HG02588 (cell line): ENCODE data around the gene MARCOL.

ENCODE experiments used
- ATAC-seq: cut with Tn5 transposase; IDR thresholded peaks from one replicate; pipeline ENCODE4 v1.9.1; 2021; ENCODE audit warnings: mild to moderate bottlenecking, moderate library complexity; ENCODE audit not compliant: unreplicated experiment

The MARCOL gene, protein sequence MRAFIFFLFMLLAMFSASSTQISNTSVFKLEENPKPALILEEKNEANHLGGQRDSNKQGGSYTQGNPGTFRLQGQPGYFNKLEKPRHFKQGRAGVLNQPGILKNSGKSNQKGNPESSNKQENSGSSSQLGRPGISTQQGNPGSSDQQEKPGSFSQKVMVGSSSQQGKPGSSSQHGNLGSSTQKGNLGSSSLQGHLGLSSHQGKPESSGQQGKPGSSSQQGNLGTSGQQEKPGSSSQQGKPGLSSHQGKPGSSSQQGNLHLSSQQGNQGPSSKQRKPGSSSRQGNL

DNA sequence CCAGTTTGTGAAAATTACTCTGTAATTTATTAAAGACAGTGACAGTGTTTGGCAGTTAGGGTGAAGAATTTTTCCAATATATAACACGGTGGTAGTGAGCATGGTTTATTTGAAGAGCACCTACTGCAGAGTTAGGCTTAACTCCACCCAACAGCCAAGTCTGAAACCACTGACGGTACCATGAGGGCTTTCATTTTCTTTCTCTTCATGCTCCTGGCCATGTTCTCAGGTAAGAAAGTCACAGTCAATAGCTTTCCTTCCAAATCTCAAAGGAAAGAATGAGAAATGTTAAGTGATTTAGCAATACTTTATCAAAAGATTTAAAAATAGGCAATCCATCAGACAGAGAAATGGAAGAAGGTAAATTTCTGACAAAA lies at the start of gene MARCOL:
MARCOL (plus strand) TSS at position 108 of the 377 bp plus-strand sequence; CDS start at position 181, 73 bp downstream.
- ATAC-seq = no peak

DNA sequence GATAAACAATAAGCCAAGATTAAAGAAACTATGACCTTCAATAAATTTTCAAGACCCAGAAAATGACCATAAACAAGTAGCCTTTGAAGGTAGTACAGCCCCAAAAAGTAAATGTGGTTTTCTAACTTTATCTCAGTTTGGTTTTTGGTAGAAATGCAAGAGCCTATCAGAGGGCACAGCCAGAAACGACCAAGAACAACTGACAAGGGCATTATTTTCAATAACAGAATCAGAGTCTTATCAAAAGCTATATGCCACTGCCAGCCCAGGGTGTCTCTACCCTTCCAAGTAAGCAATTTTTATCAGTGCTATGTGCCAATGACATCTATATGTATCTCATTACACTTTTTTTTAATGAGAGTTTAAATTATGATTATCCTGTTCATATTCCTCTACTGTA lies 47.3 kb upstream of the MARCOL start:
- no peak for ATAC-seq

GRCh38 chr5:148193202-148193601 lies 45.1 kb upstream of the MARCOL start:
- ATAC-seq = no peak

DNA sequence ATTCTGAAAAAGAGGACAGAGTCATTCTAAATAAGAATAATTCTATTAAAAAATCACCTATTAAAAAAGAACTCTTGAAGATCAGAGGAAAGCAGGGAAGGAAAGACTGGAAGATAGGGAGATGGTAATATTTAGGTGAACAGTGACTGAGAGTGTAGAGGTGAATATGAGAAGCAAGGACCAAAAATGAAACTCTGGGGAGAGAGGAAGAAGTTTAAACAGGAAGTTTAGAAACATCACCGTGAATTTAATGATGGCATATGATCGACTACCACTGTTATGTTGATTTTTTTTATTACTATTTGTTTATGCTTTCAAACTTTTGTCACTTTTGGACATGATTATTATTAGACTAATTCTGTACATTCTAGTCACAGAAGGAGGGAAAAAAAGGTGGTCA lies 37.2 kb upstream of the MARCOL start:
- no peak for ATAC-seq

DNA sequence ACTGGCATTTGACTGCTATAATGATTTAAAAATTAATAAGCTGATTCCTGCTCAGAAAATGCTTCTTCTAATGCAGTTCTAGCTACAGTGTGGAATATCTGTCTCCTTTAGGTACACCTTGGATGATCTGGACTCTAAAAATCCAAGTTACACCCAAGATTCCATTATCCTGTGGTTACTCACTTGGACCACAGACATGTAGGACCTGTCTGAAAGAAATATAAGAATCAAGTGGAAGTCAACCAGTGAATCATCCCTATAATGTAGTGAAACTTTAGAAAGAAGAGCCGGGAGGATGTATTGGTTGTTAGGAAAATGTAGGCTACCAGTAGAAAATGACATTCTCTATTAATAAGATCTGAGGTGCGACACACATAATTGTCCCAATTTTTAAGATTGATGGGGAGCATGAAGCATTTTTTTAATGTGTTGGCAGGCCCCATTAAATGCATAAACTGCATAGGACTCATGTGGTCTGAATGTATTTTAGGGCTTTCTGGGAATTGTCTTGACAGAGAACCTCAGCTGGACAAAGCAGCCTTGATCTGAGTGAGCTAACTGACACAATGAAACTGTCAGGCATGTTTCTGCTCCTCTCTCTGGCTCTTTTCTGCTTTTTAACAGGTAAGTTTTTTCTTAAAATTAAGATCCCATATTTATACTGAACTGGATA lies 35.7 kb upstream of the MARCOL start, which contains the start of gene SPINK6:
SPINK6 (plus strand) TSS at position 512 of the 673 bp plus-strand sequence; CDS start at position 567, 55 bp downstream.
- ATAC-seq = no peak

DNA sequence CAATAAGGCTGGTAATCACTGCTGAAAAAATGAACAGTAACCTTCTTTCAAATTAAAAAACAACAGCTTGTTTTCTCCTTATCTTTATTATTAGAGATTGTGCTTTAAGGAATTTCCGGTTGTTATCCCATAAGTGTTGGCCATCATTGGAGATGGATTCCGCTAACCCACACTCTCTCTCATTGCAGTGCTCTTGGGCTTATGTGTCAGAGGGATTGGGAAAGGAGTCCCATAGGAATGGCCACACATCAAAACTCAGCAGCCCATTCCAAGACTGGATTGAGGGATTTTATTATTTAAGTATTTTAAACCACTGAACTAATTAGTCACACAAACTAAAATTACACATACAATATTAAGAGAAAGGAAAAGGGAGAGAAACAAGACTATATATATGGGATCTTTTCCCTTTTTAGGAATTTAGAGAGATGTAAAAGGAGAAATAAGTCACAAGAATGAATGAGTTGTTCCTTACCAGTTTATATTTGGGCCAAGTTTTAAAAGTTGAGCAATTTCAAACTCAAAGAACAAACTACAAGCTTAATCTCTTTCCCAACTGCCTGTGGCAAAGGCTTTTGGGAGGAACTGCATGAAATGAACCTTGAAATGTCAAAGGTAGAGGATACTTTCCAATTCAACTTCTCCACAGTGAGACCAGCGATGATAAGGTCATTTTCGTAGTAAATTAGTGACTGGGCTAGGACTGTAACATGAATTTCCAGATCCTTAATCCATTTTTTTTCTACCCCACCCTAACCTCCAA lies 33.1 kb upstream of the MARCOL start:
- ATAC-seq = no peak

- no peak for ATAC-seq
Measured at GRCh38 chr5:148205865-148206264, 32.5 kb upstream of the MARCOL start.

DNA sequence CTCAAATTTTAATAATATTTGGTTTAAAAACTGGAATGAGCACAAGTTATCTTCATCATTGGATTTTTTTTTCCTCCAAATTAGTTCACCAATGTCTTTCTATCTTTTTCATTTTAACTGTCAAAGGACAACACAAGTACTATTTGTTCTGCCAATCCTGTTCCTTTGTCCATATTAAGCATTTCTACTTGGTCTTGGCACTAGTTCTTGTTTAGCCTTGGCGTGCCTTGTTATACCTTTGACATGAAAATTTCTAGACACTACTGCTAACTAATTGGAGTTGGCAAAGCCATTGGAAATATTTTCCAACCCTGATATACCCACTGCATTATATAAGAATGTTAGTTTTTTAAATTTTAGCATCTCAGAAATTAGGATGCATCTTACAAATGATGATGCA lies 31.7 kb upstream of the MARCOL start:
- ATAC-seq = no peak

DNA sequence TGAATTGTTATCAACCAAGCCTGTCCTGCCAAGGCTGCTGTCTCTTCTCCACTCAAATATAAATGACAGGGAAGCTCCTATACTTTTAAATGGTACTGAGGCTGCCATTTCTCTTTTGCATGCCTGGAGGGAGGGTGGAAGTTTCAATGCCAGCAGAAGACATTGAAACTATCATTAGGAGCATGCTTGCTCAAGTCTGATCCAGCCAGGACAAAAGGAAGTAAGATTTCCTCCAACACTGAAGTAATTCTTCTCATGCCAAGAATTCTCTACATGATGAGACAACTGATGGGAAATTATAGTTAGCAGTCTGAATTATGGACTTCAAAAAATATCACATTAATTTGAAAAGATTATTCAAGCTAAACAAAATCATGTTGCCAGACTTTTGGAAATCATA lies 30.1 kb upstream of the MARCOL start:
- no peak for ATAC-seq

DNA sequence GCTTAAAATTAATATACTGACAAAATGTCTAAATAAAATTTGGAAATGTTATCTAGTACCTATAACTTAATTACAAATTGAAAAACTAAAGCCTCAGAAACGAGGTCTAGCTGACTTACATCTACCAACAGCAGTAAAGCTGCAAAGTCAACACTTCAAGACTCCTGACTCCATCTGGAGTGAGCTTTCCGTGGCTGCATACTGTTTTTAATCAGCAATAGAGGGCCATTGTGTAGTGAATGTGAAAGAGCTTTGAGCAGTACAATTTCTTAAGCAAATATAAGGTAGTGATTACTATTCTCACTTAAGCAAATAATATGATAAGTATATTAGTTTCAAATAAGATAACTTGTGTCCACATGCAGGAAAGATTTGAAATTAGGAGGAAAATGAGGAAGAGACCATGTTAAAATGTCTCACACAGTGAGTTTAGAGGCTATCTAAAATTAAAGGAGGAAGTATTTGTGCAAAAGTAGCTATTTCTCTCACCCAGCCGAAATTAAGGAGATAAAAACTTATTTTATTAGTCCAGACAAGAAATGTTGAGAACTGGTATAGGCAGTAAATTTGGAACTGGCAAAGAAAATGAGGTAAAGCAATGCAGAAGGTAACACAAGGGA lies 29.1 kb upstream of the MARCOL start:
- ATAC-seq = no peak

DNA sequence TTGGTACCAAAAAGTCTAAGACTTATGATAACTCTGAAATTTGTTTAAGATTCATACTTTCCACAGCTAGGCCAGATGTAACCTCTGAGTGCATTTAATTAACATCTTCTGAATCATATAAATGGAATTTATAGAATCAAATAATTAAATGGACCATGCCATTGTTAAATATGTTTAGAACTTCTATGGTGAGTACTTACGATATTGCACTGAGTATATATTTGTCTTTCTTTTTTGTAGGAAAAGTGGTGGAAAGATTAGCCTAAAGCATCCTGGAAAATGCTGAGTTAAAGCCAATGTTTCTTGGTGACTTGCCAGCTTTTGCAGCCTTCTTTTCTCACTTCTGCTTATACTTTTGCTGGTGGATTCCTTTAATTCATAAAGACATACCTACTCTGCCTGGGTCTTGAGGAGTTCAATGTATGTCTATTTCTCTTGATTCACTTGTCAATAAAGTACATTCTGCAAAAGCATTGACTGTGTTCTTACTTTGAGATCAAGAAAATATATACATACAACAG lies 23.6 kb upstream of the MARCOL start:
- no peak for ATAC-seq

DNA sequence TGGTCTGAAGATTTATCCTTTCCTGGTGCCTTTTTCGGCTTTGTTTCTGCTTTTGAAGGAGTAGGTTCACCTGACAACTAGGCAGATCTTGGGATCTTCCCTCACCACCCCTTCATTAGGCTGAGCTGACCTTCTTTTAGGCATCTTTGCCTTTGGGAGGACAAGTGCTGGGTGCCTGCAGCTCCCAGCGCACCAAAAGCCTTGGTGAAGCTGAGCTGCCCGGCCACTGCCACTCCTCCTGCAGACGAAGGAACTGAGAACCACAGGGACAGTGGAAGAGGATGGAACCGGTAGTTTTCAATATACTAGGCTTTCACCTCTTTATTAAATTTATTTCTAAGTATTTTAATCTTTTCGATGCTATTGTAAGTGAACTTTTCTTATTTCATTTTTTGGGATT lies 16.8 kb upstream of the MARCOL start:
- no peak for ATAC-seq

DNA sequence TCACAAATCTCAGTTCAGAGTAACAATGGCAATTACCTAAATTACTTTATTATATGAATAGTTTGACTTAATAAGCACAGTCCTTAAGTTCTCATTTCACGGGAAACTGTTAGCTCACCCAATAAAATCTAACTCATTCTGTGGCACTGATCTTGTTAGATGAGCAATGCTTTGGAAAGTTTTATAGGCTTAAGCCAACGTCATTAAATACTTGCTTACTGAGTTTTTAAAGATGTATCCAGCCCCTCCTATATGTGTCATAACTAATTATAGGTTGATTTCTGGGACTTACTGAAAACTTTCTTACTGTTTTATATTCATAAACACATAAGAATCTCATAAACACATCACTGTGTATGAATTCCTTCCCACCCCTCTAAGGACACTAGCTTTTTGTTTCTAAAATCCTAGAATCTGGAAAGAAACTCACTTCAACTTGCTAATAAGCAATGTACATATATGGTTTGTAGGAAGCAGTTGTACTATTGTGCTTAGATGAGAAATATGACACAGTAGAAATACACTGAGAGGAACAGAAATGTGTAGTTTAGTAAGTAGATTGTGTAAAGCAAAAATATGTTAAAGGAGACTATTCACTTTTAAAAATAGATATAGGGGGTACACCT lies 14.1 kb upstream of the MARCOL start:
- ATAC-seq = no peak

GRCh38 chr5:148228392-148228984 lies 9.8 kb upstream of the MARCOL start:
- no peak for ATAC-seq

DNA sequence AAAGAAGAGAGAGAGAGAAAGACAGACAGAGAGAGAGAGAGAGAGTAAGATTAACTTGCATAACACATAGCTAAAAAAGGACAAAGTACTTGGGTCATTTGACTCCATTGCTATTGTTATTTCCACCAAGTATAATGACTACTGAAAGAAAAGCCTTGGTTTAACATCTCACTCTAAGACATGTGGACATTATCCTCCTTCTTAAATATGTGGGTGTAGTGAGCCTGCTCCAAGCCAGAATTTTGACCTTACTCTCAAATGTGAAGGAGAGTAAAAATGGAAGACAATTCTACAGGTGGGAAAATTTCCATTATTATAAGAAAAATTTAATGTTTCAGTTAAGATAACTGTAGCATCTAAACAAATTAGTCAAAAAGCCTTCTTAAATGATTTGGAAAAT lies 8.5 kb upstream of the MARCOL start:
- ATAC-seq = no peak

GRCh38 chr5:148230240-148230639 lies 8.1 kb upstream of the MARCOL start:
- ATAC-seq = no peak

DNA sequence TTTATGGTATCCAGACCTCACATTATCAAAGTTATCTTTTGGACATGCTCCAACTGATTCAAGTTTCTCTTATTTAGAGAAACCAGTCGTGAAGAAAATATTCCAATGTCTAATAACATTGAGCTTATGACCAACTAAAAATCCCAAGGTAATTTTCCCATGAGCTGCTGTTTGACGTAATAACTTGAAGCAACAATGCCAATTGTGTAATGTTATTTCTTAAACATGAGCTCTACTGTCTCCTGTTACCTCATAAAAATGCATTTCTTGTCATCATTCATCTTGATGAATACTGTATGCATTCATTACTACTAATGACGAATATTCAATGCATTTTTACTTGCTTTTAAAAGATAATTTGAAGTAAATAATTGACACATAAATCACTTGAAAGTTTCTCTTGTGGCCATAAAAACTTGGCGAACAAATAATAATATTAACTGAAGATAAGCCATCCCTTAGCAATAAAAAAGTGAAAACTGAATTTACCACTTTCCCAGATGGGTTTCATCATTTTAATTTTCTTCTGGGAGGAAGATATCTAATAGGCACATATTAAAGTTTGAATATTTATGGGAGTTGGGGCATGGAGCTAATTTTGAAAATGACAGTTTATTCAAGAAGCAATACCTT lies 424 bp upstream of the MARCOL start:
- no peak for ATAC-seq

GRCh38 chr5:148248894-148249293 lies 10.6 kb downstream of the MARCOL start:
- ATAC-seq = no peak

- no peak for ATAC-seq
Measured at GRCh38 chr5:148255456-148255855, 17.1 kb downstream of the MARCOL start.

DNA sequence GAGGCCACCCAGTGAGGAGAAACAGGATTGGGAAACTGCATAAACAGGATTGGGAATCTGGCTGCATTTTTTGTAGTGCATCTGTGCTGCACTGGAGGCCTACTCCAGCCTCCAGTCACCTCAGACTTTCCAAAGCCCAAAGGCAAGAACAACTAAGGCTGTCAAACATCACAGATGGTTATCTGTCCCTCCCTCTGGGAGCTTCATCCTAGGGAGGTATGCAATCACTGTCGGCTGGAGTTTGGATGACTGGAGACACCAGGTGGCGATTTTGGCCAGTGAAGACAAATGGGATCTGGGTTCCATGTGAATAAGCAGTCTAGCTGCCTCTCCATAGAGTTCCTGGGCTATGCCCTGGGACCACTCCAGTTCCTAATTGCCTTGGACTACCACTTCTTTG lies 21.0 kb downstream of the MARCOL start:
- no peak for ATAC-seq
